ENCODE results near the gene IGFL1.
"Not testable (repeated sequence)": the region's sequence is repeated elsewhere in the genome, so short reads cannot be mapped to it uniquely, and the experiment has no call there.

Gene IGFL1

GRCh38 chr19:46206682-46207081, 22.9 kb upstream of the IGFL1 start:
- WGBS (ENCODE audit: extremely low coverage, insufficient coverage, insufficient read length), result no CpG with 5 or more reads among the region's 3 CpGs

GRCh38 chr19:46207858-46208257, 21.7 kb upstream of the IGFL1 start:
- H3K9ac ChIP-seq (ENCODE audit: low read length); H3K23ac ChIP-seq (ENCODE audit: low read length); H3K4me3 ChIP-seq (ENCODE audit: low read depth, low read length); H4K12ac ChIP-seq (ENCODE audit: low read depth, low read length); H3K27ac ChIP-seq (ENCODE audit: low read depth, low read length); H3K79me2 ChIP-seq (ENCODE audit: control insufficient read depth, insufficient read depth, low read length, poor library complexity); H2BK5ac ChIP-seq (ENCODE audit: low read depth, low read length, poor library complexity); DNase-seq; H3K4ac ChIP-seq (ENCODE audit: low read depth, low read length); H3K9me3 ChIP-seq (ENCODE audit: insufficient read depth, low read depth, low read length); H3K4me2 ChIP-seq (ENCODE audit: low read length); H2AFZ ChIP-seq (ENCODE audit: insufficient read depth, low read length, poor library complexity); H3K36me3 ChIP-seq (ENCODE audit: control insufficient read depth in 1 of 2, insufficient read depth in 2 of 2, low read length in 2 of 2); H3K27me3 ChIP-seq (ENCODE audit: insufficient read depth, low read length): not testable (repeated sequence)
- Histone ChIP-seq H3K18ac (ENCODE audit: low read length) (peak overlapping the region; percentile 7), H4K8ac (ENCODE audit: low read depth, low read length) (peak overlapping the region; percentile 50), H3K4me1 (ENCODE audit: control insufficient read depth in 1 of 2, insufficient read depth in 2 of 2, low read length in 2 of 2) (peaks cover 29 to 47% of the 10 kb centered on the region in 2 experiments), H2BK12ac (ENCODE audit: low read length) (peak overlapping the region; percentile 78), H2BK120ac (ENCODE audit: insufficient read depth, low read length, poor library complexity) (peak overlapping the region; percentile 26), H3K79me1 (ENCODE audit: low read length) (peaks cover 37% of the 10 kb centered on the region), H4K91ac (ENCODE audit: low read depth, low read length) (peak overlapping the region; percentile 72), H2AK5ac (ENCODE audit: low read length) (peak overlapping the region; percentile 13), H3K14ac (ENCODE audit: low read length) (peak overlapping the region; percentile 12)
- WGBS (ENCODE audit: extremely low coverage, insufficient coverage, insufficient read length), result no CpG with 5 or more reads among the region's 8 CpGs

More at GRCh38 chr19:46206682-46207081, 22.9 kb upstream of the IGFL1 start:
- peak overlapping the region; percentile 19 for H3K18ac ChIP-seq (ENCODE audit: low read length)
- peak overlapping the region; percentile 36 for H4K91ac ChIP-seq (ENCODE audit: low read depth, low read length)
- peaks cover 3% of the 10 kb centered on the region for H3K79me2 ChIP-seq (ENCODE audit: control insufficient read depth, insufficient read depth, low read length, poor library complexity)
- peaks cover 35% of the 10 kb centered on the region for H3K79me1 ChIP-seq (ENCODE audit: low read length)
- no peak overlapping the region for H3K4me3 ChIP-seq (ENCODE audit: low read depth, low read length)
- peaks cover 10% of the 10 kb centered on the region for H3K9me3 ChIP-seq (ENCODE audit: insufficient read depth, low read depth, low read length)
- no peak overlapping the region for H2AK5ac ChIP-seq (ENCODE audit: low read length)
- H3K4me1 ChIP-seq (ENCODE audit: control insufficient read depth in 1 of 2, insufficient read depth in 2 of 2, low read length in 2 of 2), result peaks cover 24 to 43% of the 10 kb centered on the region in 2 experiments
- H3K36me3 ChIP-seq (ENCODE audit: control insufficient read depth in 1 of 2, insufficient read depth in 2 of 2, low read length in 2 of 2), result no peaks in the 10 kb centered on the region
- peak overlapping the region; percentile 15 for H2BK12ac ChIP-seq (ENCODE audit: low read length)
- no peak overlapping the region for H4K12ac ChIP-seq (ENCODE audit: low read depth, low read length)
- no peak for DNase-seq
- no peak overlapping the region for H4K8ac ChIP-seq (ENCODE audit: low read depth, low read length)
- H3K23ac ChIP-seq (ENCODE audit: low read length), result no peak overlapping the region
- H2AFZ ChIP-seq (ENCODE audit: insufficient read depth, low read length, poor library complexity), result no peak overlapping the region
- no peak overlapping the region for H3K4me2 ChIP-seq (ENCODE audit: low read length)
- no peak overlapping the region for H3K4ac ChIP-seq (ENCODE audit: low read depth, low read length)
- no peaks in the 10 kb centered on the region for H3K27me3 ChIP-seq (ENCODE audit: insufficient read depth, low read length)
- H2BK5ac ChIP-seq (ENCODE audit: low read depth, low read length, poor library complexity), result peak overlapping the region; percentile 18
- H2BK120ac ChIP-seq (ENCODE audit: insufficient read depth, low read length, poor library complexity), result peak overlapping the region; percentile 12
- H3K27ac ChIP-seq (ENCODE audit: low read depth, low read length), result no peak overlapping the region
- H3K9ac ChIP-seq (ENCODE audit: low read length), result no peak overlapping the region
- H3K14ac ChIP-seq (ENCODE audit: low read length), result peak overlapping the region; percentile 28

GRCh38 chr19:46209051-46209450, 20.5 kb upstream of the IGFL1 start:
- Histone ChIP-seq H3K23ac (ENCODE audit: low read length) (no peak overlapping the region), H4K8ac (ENCODE audit: low read depth, low read length) (peak overlapping the region; percentile 54), H4K91ac (ENCODE audit: low read depth, low read length) (peak overlapping the region; percentile 92), H3K14ac (ENCODE audit: low read length) (peak overlapping the region; percentile 53), H3K18ac (ENCODE audit: low read length) (peak overlapping the region; percentile 47), H2AFZ (ENCODE audit: insufficient read depth, low read length, poor library complexity) (peak overlapping the region; percentile 13), H4K12ac (ENCODE audit: low read depth, low read length) (no peak overlapping the region), H3K27ac (ENCODE audit: low read depth, low read length) (peak overlapping the region; percentile 57), H3K36me3 (ENCODE audit: control insufficient read depth in 1 of 2, insufficient read depth in 2 of 2, low read length in 2 of 2) (no peaks in the 10 kb centered on the region), H3K79me2 (ENCODE audit: control insufficient read depth, insufficient read depth, low read length, poor library complexity) (peaks cover 3% of the 10 kb centered on the region), H3K4me2 (ENCODE audit: low read length) (no peak overlapping the region), H3K9me3 (ENCODE audit: insufficient read depth, low read depth, low read length) (peaks cover 8% of the 10 kb centered on the region), H3K79me1 (ENCODE audit: low read length) (peaks cover 37% of the 10 kb centered on the region), H3K4me3 (ENCODE audit: low read depth, low read length) (no peak overlapping the region), H3K9ac (ENCODE audit: low read length) (no peak overlapping the region), H2AK5ac (ENCODE audit: low read length) (peak overlapping the region; percentile 65), H3K4me1 (ENCODE audit: control insufficient read depth in 1 of 2, insufficient read depth in 2 of 2, low read length in 2 of 2) (peaks cover 29 to 49% of the 10 kb centered on the region in 2 experiments), H3K27me3 (ENCODE audit: insufficient read depth, low read length) (no peaks in the 10 kb centered on the region), H2BK120ac (ENCODE audit: insufficient read depth, low read length, poor library complexity) (peak overlapping the region; percentile 75), H3K4ac (ENCODE audit: low read depth, low read length) (no peak overlapping the region), H2BK5ac (ENCODE audit: low read depth, low read length, poor library complexity) (peak overlapping the region; percentile 60), H2BK12ac (ENCODE audit: low read length) (peak overlapping the region; percentile 74)
- peak; percentile 79 to 87 for DNase-seq
- no CpG with 5 or more reads among the region's 3 CpGs for WGBS (ENCODE audit: extremely low coverage, insufficient coverage, insufficient read length)

- Histone ChIP-seq H3K9me3 (ENCODE audit: insufficient read depth, low read depth, low read length) (peaks cover 5% of the 10 kb centered on the region), H3K36me3 (ENCODE audit: control insufficient read depth in 1 of 2, insufficient read depth in 2 of 2, low read length in 2 of 2) (no peaks in the 10 kb centered on the region), H3K14ac (ENCODE audit: low read length) (peak overlapping the region; percentile 47), H4K8ac (ENCODE audit: low read depth, low read length) (peak overlapping the region; percentile 8), H3K79me2 (ENCODE audit: control insufficient read depth, insufficient read depth, low read length, poor library complexity) (peaks cover 3% of the 10 kb centered on the region), H3K9ac (ENCODE audit: low read length) (no peak overlapping the region), H3K18ac (ENCODE audit: low read length) (no peak overlapping the region), H2BK120ac (ENCODE audit: insufficient read depth, low read length, poor library complexity) (peak overlapping the region; percentile 29), H3K27me3 (ENCODE audit: insufficient read depth, low read length) (no peaks in the 10 kb centered on the region), H3K79me1 (ENCODE audit: low read length) (peaks cover 34% of the 10 kb centered on the region), H3K4me1 (ENCODE audit: control insufficient read depth in 1 of 2, insufficient read depth in 2 of 2, low read length in 2 of 2) (peaks cover 29 to 48% of the 10 kb centered on the region in 2 experiments), H3K4me2 (ENCODE audit: low read length) (no peak overlapping the region), H2AK5ac (ENCODE audit: low read length) (peak overlapping the region; percentile 33), H4K12ac (ENCODE audit: low read depth, low read length) (no peak overlapping the region), H2BK5ac (ENCODE audit: low read depth, low read length, poor library complexity) (peak overlapping the region; percentile 60), H4K91ac (ENCODE audit: low read depth, low read length) (peak overlapping the region; percentile 92), H2BK12ac (ENCODE audit: low read length) (peak overlapping the region; percentile 50), H3K23ac (ENCODE audit: low read length) (no peak overlapping the region), H3K27ac (ENCODE audit: low read depth, low read length) (peak overlapping the region; percentile 15), H3K4ac (ENCODE audit: low read depth, low read length) (no peak overlapping the region), H3K4me3 (ENCODE audit: low read depth, low read length) (no peak overlapping the region), H2AFZ (ENCODE audit: insufficient read depth, low read length, poor library complexity) (no peak overlapping the region)
- WGBS (ENCODE audit: extremely low coverage, insufficient coverage, insufficient read length), result no CpG with 5 or more reads among the region's 1 CpG
- DNase-seq, result no peak
Measured at GRCh38 chr19:46209472-46209871, 20.1 kb upstream of the IGFL1 start.

All from trophoblast cell (in vitro differentiated cells and primary cell).